Urothelium cell line (cell line): ENCODE data around the gene MYBPC1.

Experiments
- DNase-seq: peaks from one replicate; pipeline ENCODE4 v3.0.0; 2011; ENCODE audit warnings: low spot score, mixed read lengths
- FAIRE-seq: peaks from 2 replicates; lab custom pipeline; 2011; peaks lifted over from hg19 to GRCh38; lab: Jason Lieb, UNC

Gene MYBPC1

DNA sequence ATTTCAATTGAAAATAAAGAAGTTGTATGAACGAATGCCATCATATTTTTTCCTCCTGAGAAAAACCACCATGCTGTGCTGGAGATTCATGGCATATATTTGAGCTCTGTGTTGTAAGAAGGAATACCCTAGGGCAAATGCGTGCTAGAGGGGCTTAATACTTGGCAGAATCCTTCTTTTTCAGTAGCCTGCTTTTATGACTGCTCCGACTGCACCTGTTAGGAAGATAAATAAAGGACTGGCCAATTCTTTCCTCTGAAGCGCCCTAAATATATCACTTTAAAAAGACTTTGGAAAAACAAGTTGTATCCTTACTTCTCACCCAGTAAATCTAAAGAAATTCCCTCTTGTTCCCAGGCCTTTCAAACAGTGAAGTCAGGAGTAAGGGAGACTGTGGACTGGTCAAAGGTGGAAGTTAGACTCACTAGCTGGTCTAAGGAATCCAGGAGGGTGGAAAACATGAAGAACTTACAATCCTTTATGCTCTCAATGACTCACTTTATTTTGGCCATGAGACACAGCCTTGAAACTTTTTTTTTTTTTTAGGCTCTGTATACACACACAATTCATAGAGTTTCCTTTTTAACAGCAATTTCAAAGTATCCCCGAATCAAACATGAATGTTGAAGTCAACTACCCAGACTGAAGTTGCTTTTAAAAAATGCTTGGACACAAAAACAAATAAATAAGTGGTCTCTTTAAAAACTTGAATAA lies 5.2 kb downstream of the MYBPC1 start:
- FAIRE-seq (no peak), DNase-seq (no peak)

DNA sequence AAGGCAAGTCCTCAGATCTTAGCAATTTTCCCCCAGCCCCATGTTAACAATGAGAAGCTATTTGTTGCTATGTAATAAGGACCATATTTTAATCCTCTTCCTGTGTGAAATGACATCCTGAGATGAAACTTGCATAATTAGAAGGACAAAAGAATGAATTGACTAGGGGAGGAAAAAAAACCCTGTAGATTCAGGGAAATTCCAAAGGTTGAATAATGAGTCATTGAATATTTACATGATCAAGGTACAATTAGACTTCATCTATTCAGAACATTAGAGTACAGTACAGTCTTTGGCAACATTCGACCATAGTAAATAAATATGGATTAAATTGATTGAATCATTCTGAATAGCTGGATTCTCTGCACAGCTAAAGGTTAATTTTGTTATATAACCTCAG lies 9.4 kb downstream of the MYBPC1 start:
- FAIRE-seq (no peak), DNase-seq (no peak)

DNA sequence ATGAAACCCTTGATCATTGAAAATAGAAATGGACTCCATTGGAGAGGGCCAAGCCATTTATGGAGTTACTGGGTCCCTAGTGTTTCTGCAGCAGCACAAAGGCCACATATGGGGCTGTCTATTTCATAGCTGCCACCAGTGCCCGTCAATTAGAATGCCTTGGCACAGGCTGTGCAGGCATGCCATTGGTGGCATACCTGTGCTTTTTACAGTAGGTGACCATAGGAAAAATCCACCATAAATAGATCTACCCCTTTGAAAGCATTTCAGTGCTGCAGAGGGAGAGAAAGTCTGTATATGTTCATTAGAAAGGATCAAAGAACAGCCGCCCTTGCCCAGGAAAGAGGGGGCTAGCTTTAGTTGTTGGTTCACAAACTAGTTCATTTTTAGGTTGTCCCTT lies 13.1 kb downstream of the MYBPC1 start:
- DNase-seq (no peak), FAIRE-seq (no peak)

DNA sequence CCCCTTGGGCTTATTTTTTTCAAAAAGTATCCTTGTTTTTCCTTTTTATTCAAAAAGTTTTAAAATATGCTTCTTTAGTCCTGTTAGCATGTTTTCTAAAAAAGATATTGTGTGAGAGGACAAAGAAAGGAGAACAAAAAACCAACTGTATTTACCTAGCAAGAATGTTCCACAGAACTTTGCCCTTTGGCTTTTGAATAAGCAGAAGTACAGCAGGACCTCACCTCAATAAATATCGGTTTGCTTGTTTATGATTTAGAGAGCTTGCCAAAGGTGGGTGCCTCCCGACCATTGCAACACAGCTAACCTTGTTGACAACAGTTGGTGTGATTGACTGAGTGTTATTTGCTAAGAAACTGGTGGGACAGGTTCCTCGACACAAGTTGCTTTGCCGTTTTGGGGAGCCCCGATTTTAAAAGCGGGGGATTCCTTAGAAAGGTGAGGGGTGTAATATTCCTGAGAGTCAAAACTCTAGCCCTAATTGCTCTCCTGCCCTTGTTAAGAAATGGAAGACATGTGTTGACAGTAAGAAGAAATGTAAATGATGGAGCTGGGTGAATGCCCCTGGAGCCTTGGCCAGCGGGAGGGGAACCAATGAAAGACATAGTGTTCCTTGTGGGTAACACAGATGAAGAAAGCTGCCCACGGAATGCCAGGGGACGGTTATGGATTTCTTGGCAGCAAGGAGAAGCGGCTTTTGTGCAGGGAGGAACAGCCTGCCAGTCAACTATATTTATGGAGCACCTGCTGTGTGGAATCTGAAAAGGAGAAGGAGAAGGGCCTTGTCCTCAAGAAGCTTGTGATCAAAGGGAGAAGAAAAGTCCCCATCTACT lies 13.7 kb downstream of the MYBPC1 start:
- FAIRE-seq (no peak), DNase-seq (no peak)

DNA sequence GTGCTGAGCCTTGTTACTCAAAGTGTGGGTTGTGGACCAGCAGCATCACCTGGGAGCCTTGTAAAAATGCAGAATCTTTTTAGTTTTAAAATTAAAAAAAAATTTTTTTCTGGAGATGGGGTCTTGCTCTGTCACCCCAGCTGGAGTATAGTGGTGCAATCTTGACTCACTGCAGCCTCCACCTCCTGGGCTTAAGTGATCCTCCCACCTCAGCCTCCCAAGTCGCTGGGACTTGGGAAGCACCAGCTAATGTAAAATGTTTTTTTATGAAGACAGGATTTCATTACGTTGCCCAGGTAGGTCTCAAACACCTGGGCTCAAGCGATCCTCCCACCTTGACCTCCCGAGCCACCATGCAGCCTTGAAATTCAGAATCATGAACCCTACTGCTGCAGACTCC lies 14.4 kb downstream of the MYBPC1 start:
- DNase-seq, result no peak
- FAIRE-seq, result no peak

DNA sequence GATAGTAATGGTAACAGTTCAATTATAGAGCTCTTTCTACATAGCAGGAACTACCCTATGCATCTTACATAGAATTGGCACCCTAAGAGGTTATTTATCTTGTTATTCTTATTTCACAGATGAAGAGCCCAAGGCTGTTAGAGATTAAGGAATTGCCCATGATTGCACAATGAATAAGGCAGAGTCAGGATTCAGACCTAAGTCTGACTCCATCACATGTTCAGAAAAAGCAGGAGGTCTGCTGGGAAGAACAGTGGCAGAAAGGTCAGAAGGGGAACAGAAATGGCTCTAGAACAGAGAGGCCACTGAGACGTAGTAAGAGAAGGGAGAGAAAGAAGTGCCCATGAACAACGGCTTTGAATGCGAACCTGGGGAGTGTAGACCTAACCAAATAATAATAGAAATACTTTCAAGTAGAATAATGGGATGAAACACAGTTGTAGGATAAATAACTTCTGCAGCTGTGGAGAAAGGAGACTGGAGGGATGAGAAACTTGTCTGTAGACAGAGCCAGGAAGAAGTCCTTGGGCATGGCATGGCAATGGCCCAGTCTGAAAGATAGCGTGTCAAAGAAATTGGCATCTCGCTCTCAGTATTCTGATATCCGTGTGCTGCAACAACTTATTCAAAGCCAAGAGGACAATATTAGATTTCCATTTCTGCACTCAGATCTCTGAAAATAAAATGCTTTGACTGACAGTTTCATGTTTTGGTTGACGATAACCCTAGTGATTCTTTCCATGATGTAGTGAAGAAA lies 17.6 kb downstream of the MYBPC1 start:
- FAIRE-seq (no peak), DNase-seq (no peak)

DNA sequence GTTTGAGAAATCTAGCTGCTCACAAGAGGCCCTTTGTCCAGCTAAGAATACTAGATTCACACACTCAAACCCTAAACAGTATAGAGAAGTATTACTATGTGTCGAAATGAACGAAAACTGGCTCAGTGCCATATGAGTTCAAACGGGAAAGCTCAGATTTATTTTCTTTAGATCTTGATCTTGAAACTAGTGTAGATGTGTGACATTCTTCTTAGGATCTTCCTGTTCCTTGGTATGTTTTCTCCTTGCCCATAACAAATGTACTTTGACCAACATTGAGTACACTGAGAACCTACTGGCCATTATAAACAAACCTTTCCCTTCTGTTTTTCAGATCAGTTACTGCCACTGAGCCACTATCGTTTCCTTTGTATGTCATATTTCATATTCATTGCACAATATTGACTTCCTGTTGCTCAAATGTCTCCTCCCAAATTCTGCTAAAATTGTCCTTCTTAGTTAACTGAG lies 21.3 kb downstream of the MYBPC1 start:
- FAIRE-seq (no peak), DNase-seq (no peak)

DNA sequence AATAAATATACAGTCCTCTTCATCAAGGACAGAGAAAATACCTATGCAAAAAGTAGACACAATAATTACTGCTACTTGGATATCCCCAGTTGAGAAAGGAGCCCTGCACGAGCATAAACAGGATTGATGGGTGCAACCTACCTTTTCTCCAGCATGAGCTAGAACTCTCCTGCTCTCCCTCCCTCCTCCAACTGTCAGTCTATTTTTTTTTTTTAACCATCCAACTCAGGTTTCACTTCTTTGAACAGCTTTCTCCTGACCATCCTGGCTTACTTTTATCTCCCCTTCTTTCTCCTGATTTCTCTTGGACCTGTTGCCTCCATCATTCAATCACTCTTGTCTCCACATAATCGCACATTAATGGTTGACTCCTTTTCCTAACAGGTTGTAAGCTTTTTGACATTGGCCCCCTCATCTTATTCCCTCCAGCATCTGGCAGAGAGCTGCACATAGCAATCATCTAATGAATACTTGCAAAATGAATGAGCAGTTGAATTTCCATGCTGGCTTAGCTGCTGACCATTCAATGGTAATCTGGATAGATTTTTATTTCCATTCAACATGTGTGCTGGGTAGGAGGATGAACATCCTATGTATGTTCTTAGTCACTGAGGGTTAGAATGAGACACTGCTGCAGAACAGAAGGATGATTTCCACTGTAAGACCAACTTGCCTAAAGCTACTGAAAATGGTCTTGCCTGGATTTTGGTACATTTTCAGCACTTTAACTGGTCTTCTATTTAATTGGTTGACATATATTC lies 24.4 kb downstream of the MYBPC1 start:
- no peak for FAIRE-seq
- DNase-seq, result no peak

DNA sequence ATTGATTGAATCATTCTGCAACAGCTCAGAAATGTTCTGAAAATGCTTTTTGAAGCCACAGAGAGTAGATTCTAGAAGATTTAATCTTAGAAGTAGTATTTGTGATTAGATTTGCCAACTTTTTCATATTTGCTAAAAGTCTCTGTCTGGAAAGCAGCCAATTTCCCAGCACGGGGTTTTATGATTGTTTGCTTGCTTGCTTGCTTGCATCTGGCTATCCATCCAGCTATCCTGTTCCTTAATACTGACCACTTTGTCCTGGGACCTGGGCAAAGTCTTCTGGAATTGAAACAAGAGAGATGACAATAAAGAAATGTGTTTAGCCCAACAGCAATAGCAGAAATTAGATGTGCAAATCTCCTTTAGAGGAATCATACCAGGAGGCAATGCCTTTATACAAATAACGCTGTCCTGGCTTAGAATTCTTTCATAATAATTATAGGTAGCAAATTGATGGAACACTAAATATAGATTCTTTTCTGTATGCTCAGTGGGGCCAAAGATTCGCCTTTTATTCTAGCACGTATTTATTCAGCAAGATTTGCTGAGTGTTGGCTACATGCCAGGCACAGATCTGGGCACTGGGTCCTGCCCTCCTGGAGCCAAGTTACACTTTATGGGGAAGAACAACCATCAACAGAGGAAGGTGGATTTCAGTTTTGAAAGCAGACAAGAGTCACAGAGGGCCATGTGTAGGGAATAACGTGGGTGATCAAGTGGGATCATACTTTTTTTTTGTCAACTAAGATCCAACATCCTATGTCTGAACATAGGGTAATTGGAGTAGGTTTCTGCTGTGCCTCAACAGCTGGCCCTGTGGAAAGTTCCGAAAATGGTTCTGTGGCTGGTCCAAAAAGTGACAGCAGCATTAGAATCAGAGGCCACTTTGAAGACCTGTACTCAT lies 25.3 kb downstream of the MYBPC1 start:
- DNase-seq, result no peak
- no peak for FAIRE-seq

DNA sequence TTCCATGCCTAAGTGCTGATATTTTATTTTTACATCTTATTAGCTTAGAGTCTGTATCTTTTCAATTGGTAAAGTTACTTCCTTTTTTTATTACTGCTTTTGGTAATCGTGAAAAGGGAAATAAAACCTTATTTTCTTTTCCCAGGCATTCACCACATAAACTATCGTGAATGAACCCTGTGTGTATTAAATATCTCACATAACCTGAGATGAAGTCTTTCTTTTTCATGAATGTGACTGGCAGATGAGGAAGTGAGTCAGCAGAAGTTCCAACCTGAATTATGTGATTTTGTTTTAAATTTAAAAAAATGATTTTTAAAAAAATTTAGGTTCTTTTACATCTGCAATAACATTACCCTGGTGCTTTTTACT lies 26.0 kb downstream of the MYBPC1 start:
- FAIRE-seq (no peak), DNase-seq (no peak)

DNA sequence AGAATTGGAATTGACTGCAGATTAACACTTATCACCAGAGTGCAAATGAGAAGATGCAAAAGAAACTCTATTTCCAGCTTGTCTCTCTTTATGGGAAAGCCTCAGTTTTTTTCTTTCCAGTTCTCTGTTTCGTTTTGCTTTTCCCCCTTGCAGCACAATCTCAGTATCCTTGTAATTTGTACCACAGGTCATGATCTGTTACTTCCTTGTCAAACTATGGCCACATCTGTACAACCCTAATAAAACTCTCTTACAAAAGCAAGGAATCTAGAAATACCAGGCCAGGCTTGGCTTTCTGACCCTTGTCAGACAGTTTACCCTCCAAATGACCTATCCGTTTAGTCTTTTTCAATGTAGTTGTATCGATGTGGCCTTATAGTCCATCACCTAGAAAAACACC lies 33.9 kb downstream of the MYBPC1 start:
- no peak for DNase-seq
- FAIRE-seq, result no peak

DNA sequence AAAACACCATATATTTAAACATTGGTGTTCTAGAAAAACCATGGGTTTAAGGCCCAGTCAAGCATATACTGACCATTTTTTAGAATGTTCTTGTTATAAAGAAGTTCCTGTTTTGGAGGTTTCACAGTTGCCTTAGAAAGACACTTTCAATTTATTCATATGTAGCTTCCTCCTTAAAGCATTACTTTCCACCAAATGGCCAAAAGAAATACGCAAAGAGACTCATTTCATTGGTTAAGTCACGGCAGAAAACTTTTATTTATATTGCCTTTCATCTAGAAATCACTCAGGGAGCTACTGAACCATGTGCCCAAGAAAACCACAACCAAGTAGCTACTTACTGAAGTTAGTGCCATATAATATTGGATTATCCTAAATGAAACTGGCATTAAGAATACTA lies 40.0 kb downstream of the MYBPC1 start:
- FAIRE-seq, result no peak
- DNase-seq, result no peak

DNA sequence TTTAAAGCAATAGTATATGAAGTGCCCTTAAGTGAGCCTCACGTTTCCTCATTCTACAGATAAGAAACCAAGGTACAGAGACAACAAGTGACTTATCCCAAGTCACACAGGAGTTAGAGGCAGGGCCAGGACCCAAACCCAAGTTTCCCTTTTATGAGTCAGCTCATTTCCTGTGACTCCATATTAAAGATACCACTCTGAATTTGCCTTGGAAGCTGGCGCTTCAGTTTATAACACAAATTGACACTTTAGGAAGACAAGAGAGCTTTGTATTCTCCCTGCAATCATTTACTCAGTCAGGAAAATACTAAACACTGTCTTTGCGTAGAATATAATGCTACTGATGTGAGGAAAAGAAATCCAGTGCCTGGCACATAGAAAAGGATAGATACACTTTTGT lies 43.2 kb downstream of the MYBPC1 start:
- DNase-seq (no peak), FAIRE-seq (no peak)

DNA sequence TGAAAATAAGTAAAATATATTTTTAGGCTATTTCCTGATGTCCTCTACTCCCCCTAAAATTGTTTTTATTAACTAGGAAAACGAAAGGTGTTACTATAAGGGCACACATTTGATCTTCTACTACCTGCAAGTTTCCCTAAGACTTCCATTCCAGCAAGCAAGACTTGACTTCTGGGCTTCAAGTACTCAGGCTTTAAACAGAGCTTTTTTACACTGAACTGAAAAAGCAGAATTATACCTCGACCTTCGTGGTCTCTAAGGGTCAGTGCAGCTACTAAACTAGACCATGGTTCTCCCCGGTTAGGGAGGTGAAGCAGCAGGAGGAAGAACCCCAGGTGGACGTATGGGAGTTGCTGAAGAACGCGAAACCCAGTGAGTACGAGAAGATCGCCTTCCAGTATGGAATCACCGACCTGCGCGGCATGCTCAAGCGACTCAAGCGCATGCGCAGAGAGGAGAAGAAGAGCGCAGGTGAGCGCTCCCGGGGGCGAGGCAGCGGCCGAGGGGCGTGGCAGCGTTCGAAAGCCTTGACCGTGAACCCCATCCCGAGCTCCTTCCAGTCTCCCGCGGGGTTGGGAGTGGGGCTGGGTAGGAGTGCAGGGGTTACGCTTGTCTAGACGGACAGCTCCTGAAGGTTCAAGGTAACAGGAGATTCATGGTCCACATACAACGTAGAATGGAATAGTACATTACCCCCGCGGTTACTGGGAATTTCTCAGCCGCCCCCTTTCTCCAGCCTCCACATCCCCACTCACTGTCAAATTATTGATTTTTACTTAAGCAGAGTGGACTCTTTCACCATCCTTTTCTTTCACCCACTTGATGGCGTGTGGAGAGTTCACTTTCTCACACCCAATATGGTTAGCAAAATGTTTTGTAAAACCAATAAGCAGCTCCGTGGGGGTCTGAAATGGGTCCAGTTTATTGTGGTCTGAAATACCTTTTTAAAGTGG lies 47.6 kb downstream of the MYBPC1 start:
- DNase-seq (no peak), FAIRE-seq (no peak)

DNA sequence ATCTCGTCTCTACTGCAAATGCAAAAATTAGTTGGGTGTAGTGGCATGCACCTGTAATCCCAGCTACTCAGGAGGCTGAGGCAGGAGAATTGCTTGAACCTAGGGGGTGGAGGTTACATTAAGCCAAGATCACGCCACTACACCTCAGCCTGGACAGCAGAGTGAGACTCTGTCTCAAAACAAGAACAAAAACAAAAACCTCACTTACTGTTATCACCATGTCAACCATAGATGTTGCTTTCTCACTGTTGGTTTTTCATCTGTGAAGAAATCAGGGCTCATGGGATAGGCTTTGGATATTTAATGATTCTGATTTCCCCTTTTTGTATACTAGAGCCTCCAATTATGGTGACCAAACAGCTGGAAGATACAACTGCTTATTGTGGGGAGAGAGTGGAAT lies 52.9 kb downstream of the MYBPC1 start:
- FAIRE-seq, result no peak
- DNase-seq, result no peak

DNA sequence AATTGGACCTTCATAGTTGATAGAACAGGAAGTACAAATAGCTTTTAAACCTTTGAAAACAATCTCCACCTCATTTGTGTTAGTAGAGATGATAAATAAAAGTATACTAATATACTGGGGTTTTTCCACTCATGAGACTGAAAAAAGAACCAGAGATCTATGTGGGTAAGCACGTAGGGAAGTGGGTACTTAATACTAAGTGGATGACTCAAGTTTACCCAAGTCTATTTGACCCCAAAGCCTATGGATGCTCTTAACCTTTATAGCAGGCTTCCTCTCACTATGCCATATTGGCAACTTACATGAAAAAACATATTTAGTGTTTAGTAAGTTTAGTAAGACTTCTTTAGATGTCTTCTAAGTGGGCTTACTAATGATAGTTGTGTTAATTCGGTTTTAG lies 53.4 kb downstream of the MYBPC1 start:
- FAIRE-seq (no peak), DNase-seq (no peak)

DNA sequence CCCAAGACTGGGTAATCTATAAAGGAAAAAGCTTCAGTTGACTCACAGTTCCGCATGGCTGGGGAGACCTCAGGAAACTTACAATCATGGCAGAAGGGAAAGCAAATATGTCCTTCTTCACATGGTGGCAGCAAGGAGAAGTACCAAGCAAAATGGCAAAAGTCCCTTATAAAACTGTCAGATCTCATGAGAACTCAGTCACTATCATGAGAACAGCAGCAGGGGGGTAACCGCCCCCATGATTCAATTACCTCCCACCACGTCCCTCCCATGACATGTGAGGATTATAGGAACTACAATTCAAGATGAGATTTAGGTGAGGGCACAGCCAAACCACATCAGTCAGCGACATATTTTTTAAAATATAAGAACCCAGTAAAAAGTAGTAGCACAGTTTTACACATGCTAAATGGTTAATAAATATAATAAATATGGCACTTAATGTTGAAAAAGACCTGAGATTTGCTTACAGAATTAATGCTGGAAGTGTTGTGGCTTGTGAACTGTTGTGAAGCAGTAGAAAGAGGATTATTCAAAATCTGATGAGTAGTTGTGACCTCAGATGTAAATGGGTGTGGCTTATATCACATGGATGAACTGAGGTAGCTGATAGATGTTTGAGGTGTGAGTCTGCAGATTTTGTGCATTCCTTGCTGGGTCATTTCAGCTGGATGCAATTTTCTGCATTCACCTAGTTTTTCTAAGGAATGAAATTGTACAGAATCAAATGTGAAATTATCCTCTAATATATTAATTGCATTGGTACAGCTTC lies 55.8 kb downstream of the MYBPC1 start:
- no peak for FAIRE-seq
- DNase-seq, result no peak

DNA sequence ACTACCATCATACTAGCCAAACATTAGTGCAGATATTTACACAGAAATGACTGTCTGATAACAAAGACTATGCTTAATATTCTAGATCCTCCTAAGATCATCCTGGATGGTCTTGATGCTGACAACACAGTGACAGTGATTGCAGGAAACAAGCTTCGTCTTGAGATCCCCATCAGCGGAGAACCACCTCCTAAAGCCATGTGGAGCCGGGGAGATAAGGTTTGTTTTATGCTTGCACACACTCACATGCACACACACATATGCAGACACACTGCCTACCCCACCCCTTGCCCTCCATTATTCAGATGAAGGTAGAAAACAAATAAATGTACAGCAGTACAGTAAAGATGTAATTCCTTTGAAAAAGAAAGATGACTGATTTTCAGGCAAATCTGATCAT lies 58.3 kb downstream of the MYBPC1 start:
- FAIRE-seq (no peak), DNase-seq (no peak)
